HG03095 (cell line): ENCODE measurements around the gene ZNRF2.

Experiments used
- ATAC-seq: cut with Tn5 transposase; IDR thresholded peaks from one replicate; pipeline ENCODE4 v1.9.1; 2021; ENCODE audit warnings: moderate library complexity; ENCODE audit not compliant: unreplicated experiment

Gene ZNRF2

GRCh38 chr7:30396389-30396788 is 112.0 kb downstream of the ZNRF2 start:
- no peak for ATAC-seq

- ATAC-seq: no peak
Observed at GRCh38 chr7:30403477-30403876, 119.1 kb downstream of the ZNRF2 start.

- ATAC-seq: no peak
Observed at GRCh38 chr7:30405179-30405578, 120.8 kb downstream of the ZNRF2 start.

GRCh38 chr7:30406664-30407425 is 122.4 kb downstream of the ZNRF2 start:
- no peak for ATAC-seq

- no peak for ATAC-seq
Observed at GRCh38 chr7:30411173-30411572, 126.8 kb downstream of the ZNRF2 start.

- no peak for ATAC-seq
Observed at GRCh38 chr7:30411897-30412296, 127.5 kb downstream of the ZNRF2 start.

- ATAC-seq: no peak
Observed at GRCh38 chr7:30412782-30413504, 128.5 kb downstream of the ZNRF2 start.

- no peak for ATAC-seq
Observed at GRCh38 chr7:30413864-30414263, 129.5 kb downstream of the ZNRF2 start.
